ENCODE data around the gene TEX11. TPM values are rescaled to one million over a fixed set of nuclear protein-coding genes. Genes with fewer than 3 reads are reported as not detected.
"Not testable (repeated sequence)": the region's sequence is repeated elsewhere in the genome, so short reads cannot be mapped to it uniquely, and the experiment has no call there.

The TEX11 gene
- total RNA-seq, 3 donors from 2014 or later: not detected

DNA sequence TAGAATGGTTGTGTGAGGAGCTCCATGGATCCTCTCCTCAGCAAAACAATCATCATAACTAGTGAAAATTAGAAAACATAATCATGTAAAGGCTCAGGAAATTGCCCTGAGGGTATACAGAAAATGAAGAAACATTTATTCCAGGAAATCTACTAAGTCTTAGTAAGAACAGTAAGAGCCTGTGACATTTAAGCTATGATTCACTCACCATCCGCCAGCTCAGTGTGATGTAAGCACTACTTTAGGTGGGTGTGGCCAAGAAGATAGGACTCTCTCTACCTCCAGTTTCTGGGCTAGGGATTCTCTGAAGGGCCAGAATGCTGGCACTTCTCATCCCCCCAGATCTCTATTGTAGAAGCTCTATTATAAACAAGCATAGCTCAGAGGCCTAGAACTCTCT is 316.4 kb downstream of the TEX11 start:
- Histone ChIP-seq H3K27me3 (peaks cover 0 to 19% of the 10 kb centered on the region in 2 donors), H3K4me1 (no peaks in the 10 kb centered on the region), H3K9me3 (peaks cover 3 to 15% of the 10 kb centered on the region in 2 donors), H3K27ac (no peak overlapping the region), H3K36me3 (no peaks in the 10 kb centered on the region), H3K4me3 (no peak overlapping the region)
- no peak for DNase-seq (ENCODE audit: low spot score in 2 of 2)
- TF ChIP-seq POLR2AphosphoS5 (IDR thresholded peaks at IDR 0.05) (no peak), POLR2A (IDR thresholded peaks at IDR 0.05) (no peak)
- TF ChIP-seq, protein P1, sequence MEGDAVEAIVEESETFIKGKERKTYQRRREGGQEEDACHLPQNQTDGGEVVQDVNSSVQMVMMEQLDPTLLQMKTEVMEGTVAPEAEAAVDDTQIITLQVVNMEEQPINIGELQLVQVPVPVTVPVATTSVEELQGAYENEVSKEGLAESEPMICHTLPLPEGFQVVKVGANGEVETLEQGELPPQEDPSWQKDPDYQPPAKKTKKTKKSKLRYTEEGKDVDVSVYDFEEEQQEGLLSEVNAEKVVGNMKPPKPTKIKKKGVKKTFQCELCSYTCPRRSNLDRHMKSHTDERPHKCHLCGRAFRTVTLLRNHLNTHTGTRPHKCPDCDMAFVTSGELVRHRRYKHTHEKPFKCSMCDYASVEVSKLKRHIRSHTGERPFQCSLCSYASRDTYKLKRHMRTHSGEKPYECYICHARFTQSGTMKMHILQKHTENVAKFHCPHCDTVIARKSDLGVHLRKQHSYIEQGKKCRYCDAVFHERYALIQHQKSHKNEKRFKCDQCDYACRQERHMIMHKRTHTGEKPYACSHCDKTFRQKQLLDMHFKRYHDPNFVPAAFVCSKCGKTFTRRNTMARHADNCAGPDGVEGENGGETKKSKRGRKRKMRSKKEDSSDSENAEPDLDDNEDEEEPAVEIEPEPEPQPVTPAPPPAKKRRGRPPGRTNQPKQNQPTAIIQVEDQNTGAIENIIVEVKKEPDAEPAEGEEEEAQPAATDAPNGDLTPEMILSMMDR (IDR thresholded peaks at IDR 0.05): no peak
- intact Hi-C loops (cut with DNase I; ENCODE audit: low total_unique reads): no loop called here

DNA sequence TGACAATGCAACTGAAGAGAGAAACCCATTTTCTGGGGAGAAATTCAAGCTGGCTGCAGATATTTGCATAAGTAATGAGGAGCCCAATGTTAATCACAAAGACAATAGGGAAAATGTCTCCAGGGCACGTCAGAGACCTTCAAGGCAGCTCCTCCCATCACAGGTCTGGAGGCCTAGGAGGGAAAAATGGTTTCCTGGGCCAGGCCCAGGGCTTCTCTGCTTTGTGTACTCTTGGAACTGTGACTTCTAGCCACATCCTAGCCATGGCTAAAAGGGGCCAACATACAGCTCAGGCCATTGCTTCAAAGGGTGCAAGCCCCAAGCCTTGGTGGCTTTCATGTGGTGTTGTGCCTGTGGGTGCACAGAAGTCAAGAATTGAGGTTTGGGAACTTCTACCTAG is 321.4 kb downstream of the TEX11 start:
- Histone ChIP-seq H3K9me3 (peaks cover 0 to 26% of the 10 kb centered on the region in 2 donors), H3K27me3 (peaks cover 0 to 18% of the 10 kb centered on the region in 2 donors)
- H3K4me3 ChIP-seq; DNase-seq (ENCODE audit: low spot score in 2 of 2); H3K4me1 ChIP-seq; intact Hi-C loops (cut with DNase I; ENCODE audit: low total_unique reads); H3K27ac ChIP-seq; H3K36me3 ChIP-seq: not testable (repeated sequence)

- DNase-seq (ENCODE audit: low spot score in 2 of 2): no peak
- H3K27me3 ChIP-seq: no peaks in the 10 kb centered on the region
- TF ChIP-seq POLR2AphosphoS5 (IDR thresholded peaks at IDR 0.05) (no peak), POLR2A (IDR thresholded peaks at IDR 0.05) (no peak)
- TF ChIP-seq, protein P1 (IDR thresholded peaks at IDR 0.05): no peak
- H3K27ac ChIP-seq: no peak overlapping the region
- no peaks in the 10 kb centered on the region for H3K4me1 ChIP-seq
- intact Hi-C loops (cut with DNase I; ENCODE audit: low total_unique reads): no loop called here
- H3K4me3 ChIP-seq: no peak overlapping the region
- H3K36me3 ChIP-seq: no peaks in the 10 kb centered on the region
- peaks cover 9 to 30% of the 10 kb centered on the region in 2 donors for H3K9me3 ChIP-seq
Measured at GRCh38 chrX:70577442-70577841, 331.1 kb downstream of the TEX11 start.

DNA sequence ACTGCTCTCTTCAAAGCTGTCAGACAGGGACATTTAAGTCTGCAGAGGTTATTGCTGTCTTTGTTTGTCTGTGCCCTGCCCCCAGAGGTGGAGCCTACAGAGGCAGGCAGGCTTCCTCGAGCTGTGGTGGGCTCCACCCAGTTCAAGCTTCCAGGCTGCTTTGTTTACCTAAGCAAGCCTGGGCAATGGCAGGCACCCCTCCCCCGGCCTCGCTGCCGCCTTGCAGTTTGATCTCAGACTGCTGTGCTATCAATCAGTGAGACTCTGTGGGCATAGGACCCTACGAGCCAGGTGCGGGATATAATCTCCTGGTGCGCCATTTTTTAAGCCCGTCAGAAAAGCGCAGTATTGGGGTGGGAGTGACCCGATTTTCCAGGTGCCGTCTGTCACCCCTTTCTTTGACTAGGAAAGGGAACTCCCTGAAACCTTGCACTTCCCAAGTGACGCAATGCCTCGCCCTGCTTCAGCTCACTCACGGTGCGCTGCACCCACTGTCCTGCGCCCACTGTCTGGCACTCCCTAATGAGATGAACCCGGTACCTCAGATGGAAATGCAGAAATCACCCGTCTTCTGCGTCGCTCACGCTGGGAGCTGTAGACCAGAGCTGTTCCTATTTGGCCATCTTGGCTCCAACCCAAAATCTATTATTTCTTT is 338.5 kb downstream of the TEX11 start:
- H3K27me3 ChIP-seq; H3K27ac ChIP-seq; H3K4me3 ChIP-seq; H3K4me1 ChIP-seq; DNase-seq (ENCODE audit: low spot score in 2 of 2); intact Hi-C loops (cut with DNase I; ENCODE audit: low total_unique reads); H3K36me3 ChIP-seq; H3K9me3 ChIP-seq: not testable (repeated sequence)

DNA sequence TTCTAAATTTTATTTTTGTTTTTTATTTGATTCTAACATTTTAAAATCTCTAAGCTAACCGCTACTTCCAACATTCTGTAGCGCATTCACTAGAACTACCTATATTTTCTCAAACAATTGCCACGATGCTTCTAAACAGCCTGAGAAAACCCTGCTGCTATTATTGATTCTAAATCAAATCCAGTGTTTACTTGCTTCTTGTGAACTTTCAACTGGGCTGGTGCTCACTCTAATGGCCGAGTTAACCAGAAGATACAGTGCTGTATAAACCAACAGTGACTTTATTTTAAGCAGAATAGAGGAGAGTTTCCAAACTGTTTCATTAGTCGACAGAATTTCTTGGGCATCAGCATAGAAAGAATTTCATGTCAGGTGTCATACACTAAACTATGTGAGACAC is 353.6 kb downstream of the TEX11 start:
- no peak overlapping the region for H3K4me3 ChIP-seq
- H3K36me3 ChIP-seq: no peaks in the 10 kb centered on the region
- peaks cover 0 to 13% of the 10 kb centered on the region in 2 donors for H3K9me3 ChIP-seq
- DNase-seq (ENCODE audit: low spot score in 2 of 2): no peak
- H3K27me3 ChIP-seq: peaks cover 0 to 12% of the 10 kb centered on the region in 2 donors
- intact Hi-C loops (cut with DNase I; ENCODE audit: low total_unique reads): no loop called here
- no peaks in the 10 kb centered on the region for H3K4me1 ChIP-seq
- TF ChIP-seq POLR2AphosphoS5 (IDR thresholded peaks at IDR 0.05): no peak
- TF ChIP-seq, protein P1 (IDR thresholded peaks at IDR 0.05): no peak
- TF ChIP-seq POLR2A (IDR thresholded peaks at IDR 0.05): no peak
- no peak overlapping the region for H3K27ac ChIP-seq

- Histone ChIP-seq H3K4me3 (no peak overlapping the region), H3K27me3 (peaks cover 0 to 16% of the 10 kb centered on the region in 2 donors), H3K4me1 (no peaks in the 10 kb centered on the region), H3K36me3 (no peaks in the 10 kb centered on the region), H3K27ac (no peak overlapping the region), H3K9me3 (peaks cover 0 to 9% of the 10 kb centered on the region in 2 donors)
- DNase-seq (ENCODE audit: low spot score in 2 of 2): no peak
- TF ChIP-seq, protein P1 (IDR thresholded peaks at IDR 0.05): no peak
- TF ChIP-seq POLR2A (IDR thresholded peaks at IDR 0.05) (no peak), POLR2AphosphoS5 (IDR thresholded peaks at IDR 0.05) (no peak)
- intact Hi-C loops (cut with DNase I; ENCODE audit: low total_unique reads): no loop called here
Measured at GRCh38 chrX:70554523-70554922, 354.0 kb downstream of the TEX11 start.
